BJ (cell line): ENCODE results near the gene CRYBG2. TPM values are rescaled to one million over a fixed set of nuclear protein-coding genes. Genes with fewer than 3 reads are reported as not detected.
"Not testable (repeated sequence)": the region's sequence is repeated elsewhere in the genome, so short reads cannot be mapped to it uniquely, and the experiment has no call there.

Source experiments
- CTCF ChIA-PET: fragments of 350-600 bp; formaldehyde crosslinking; extraction: SDS; loops from one replicate; lab custom pipeline; 2021; ENCODE audit warnings: antibody characterized with exemption, inconsistent platforms; lab: Yijun Ruan, JAX
- POLR2A ChIA-PET: fragments of 300-600 bp; sonication (Branson Sonifier 250); formaldehyde crosslinking; extraction: SDS; loops from one replicate; lab custom pipeline; 2021; ENCODE audit warnings: antibody characterized with exemption; lab: Charles Lee
- DNase-seq: peaks from one replicate; pipeline ENCODE4 v3.0.0-alpha.2; 2011; ENCODE audit warnings: low read depth
- H3K27me3 ChIP-seq: 2 replicates; pipeline ENCODE4 v1.6.0; 2011; ENCODE audit warnings: low read length; ENCODE audit not compliant: control insufficient read depth, insufficient read depth
- H3K36me3 ChIP-seq: 2 replicates; pipeline ENCODE4 v1.5.1; 2011; ENCODE audit warnings: low read length; ENCODE audit not compliant: control insufficient read depth, insufficient read depth
- H3K4me3 ChIP-seq: 2 replicates; pipeline ENCODE4 v1.5.1; 2011; ENCODE audit warnings: low read depth, mild to moderate bottlenecking, control low read depth, low read length
- CTCF ChIP-seq: IDR thresholded peaks from 2 replicates; pipeline ENCODE4 v1.5.1; 2011; ENCODE audit warnings: low read depth, mild to moderate bottlenecking, control low read depth, inconsistent platforms, low read length, moderate library complexity; ENCODE audit not compliant: insufficient read depth
- polyA plus RNA-seq: library from polyadenylated mRNA; depleted of rRNA; stranded (reverse); fragments of >200 nt; gene quantifications from 2 replicates; pipeline ENCODE4 v1.2.3, GENCODE V29; 2011

Gene CRYBG2
- polyA plus RNA-seq, 1 experiment = 0.44 TPM

DNA sequence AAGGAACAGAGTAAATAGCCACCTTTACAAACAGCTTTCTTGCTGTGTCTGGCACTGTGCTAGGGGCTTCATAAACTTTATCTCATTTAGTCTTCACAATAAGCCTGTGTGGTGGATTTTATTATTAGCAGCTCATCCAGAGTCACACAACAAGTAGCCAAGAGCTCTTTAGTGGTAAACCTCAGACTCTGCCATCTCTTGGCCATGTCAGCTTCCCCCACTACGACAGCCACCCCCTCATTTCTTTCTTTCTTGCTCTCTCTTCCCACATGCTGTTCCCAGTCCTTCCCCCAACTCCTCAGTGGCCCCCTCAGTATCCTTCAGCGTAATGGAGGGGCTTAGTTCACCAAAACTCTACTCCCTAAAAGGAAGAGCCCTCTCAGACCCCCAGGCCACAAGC lies 19.9 kb upstream of the CRYBG2 start:
- CTCF ChIA-PET = interaction anchor here (0.8 to 8.5 kb wide), 5 partner anchors 10 to 98 kb away, joined by 3 to 78 read pairs (median 6); no protein-coding TSS in a partner anchor
- no peak overlapping the region for H3K4me3 ChIP-seq
- POLR2A ChIA-PET = no interaction called here
- H3K27me3 ChIP-seq = peaks cover 2% of the 10 kb centered on the region; the same call in 1 of the 2 replicates
- no peak for DNase-seq
- no peak for TF ChIP-seq CTCF
- H3K36me3 ChIP-seq = no peaks in the 10 kb centered on the region

- ChIA-PET CTCF (interaction anchor here (1.2 to 8.5 kb wide), 3 partner anchors 10 to 98 kb away, joined by 4 to 78 read pairs (median 9); no protein-coding TSS in a partner anchor), POLR2A (no interaction called here)
- no peaks in the 10 kb centered on the region for H3K36me3 ChIP-seq
- H3K27me3 ChIP-seq = peaks cover 2% of the 10 kb centered on the region; the same call in 1 of the 2 replicates
- DNase-seq = no peak
- no peak for TF ChIP-seq CTCF
- H3K4me3 ChIP-seq = no peak overlapping the region
Measured at GRCh38 chr1:26373281-26373680, 19.4 kb upstream of the CRYBG2 start.

DNA sequence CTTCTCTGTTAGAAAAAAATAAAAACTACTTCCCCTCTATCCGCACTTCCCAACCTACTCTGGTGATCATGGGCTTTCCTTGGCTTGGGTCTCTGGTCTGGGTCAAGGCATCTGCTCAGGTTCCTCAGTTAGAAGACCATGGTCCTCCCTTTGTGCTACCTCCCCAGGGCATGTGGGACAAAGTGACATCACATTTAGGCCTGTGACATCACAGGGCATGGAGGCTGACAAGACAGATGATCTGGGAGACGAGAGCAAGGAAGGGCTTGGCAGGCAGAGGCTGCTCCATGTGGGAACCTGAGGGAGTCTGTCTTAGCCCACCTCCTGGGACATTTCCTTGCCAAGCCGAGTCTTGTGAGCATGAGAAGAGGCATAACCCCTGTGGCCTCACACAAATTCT lies 18.7 kb upstream of the CRYBG2 start, which contains the start of gene ZNF683:
TSS of gene ZNF683 (minus strand) at position 140 of the 400 bp plus-strand sequence. CDS start 4,179 bp downstream, outside the sequence.
- POLR2A ChIA-PET, CTCF ChIA-PET, DNase-seq, H3K36me3 ChIP-seq, H3K27me3 ChIP-seq, H3K4me3 ChIP-seq: not testable (repeated sequence)

- Histone ChIP-seq H3K27me3 (peaks cover 2% of the 10 kb centered on the region; the same call in 1 of the 2 replicates), H3K36me3 (no peaks in the 10 kb centered on the region), H3K4me3 (no peak overlapping the region)
- no peak for DNase-seq
- ChIA-PET CTCF (interaction anchor here (1.0 kb wide), 1 partner anchor 10 kb away, joined by 3 read pairs; no protein-coding TSS in a partner anchor), POLR2A (no interaction called here)
- no peak for TF ChIP-seq CTCF
Measured at GRCh38 chr1:26372039-26372438, 18.1 kb upstream of the CRYBG2 start.

DNA sequence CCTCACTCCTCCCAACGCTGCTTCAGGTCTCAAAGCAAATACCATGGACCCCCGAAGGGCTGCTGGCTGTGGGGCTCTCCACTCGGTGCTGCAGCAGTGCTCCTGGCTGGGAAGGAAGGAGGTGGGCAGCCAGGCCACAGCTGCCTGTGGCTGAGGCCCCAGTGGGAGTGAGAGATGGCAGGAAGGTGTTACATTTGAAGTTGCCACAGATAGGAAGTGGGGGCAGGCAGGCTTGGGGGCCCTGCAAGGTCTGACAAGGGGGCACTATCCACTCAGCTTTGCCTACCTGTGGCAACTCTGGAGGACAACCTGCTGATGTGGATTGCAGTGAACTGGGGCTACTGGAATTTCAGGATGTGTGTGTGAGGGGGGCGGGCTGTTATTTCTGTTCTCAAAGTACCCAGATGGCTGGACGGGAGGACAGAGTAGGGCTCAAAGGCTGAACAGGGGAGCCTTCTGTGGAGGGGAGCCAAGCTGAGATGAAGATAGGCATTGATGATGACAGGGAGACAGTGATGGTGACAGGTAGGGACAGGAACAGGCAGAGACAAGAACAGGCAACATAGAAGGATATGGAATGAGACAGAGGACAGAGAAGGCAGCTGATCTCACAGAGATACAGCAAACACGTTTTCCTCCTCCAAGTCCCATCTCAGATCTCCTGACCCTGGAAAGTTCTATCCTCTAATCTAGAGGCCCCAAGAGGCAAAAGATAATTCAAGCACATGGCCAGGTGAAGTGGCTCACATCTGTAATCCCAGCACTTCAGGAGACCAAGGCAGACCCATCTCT lies 16.9 kb upstream of the CRYBG2 start:
- ChIA-PET POLR2A (no interaction called here), CTCF (interaction anchor here (1.0 kb wide), 1 partner anchor 8 kb away, joined by 3 read pairs; no protein-coding TSS in a partner anchor)
- Histone ChIP-seq H3K27me3 (peaks cover 2% of the 10 kb centered on the region; the same call in 1 of the 2 replicates), H3K4me3 (no peak overlapping the region), H3K36me3 (no peaks in the 10 kb centered on the region)
- no peak for TF ChIP-seq CTCF
- no peak for DNase-seq
